Fibroblast of skin of left quadriceps (primary cell): Measurements from ENCODE around the gene SGCA.
A peak's percentile ranks its signal among the peaks of the same experiment; 100 is the strongest.

Experiments
- DNase-seq, 2 experiments: peaks; one replicate each; pipeline ENCODE4 v3.0.0-alpha.2; 2013; ENCODE audit warnings: low read depth in 2 of 2

Gene SGCA

DNA sequence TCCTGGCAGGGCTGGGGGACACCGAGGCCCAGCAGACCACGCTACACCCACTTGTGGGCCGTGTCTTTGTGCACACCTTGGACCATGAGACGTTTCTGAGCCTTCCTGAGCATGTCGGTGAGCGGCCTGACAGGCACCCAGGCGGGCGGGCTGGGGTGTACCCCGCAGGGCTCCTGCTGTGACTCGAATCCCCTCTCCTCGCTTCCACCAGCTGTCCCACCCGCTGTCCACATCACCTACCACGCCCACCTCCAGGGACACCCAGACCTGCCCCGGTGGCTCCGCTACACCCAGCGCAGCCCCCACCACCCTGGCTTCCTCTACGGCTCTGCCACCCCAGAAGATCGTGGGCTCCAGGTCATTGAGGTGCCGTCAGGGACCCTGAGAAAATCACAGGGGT is 1.6 kb downstream of the SGCA start:
- no peak for DNase-seq

- DNase-seq: no peak
These were observed 2.5 kb downstream of the SGCA start for GRCh38 chr17:50168319-50168718.

DNA sequence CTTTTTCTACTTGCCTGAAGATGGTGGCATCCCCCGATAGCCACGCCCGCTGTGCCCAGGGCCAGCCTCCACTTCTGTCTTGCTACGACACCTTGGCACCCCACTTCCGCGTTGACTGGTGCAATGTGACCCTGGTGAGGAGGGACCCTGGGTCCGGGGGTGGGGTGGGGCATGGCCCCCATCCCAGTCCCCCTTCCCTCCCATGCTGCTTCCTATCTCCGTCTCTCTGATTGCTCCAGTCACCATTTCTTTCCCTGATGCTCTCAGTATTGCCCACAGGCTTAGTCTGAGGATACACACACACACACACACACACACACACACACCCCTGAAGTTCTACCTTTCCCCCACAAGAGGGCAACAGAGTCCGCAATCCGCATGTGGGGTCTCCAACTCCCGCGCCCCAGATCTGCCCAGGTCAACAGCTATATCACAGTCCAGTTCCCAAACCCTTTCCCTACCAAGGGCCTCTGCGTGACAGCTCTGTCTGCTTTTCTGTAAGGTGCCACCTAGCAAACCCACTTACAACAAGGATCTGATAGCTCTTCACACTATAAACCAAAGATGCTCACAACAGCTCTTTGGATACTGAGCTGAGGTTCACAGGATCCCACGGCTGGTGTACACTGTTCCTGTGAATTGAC is 3.4 kb downstream of the SGCA start:
- DNase-seq: peak in 1 of 2 experiments; percentile 57

GRCh38 chr17:50169881-50170459 is 4.2 kb downstream of the SGCA start:
- DNase-seq: no peak

DNA sequence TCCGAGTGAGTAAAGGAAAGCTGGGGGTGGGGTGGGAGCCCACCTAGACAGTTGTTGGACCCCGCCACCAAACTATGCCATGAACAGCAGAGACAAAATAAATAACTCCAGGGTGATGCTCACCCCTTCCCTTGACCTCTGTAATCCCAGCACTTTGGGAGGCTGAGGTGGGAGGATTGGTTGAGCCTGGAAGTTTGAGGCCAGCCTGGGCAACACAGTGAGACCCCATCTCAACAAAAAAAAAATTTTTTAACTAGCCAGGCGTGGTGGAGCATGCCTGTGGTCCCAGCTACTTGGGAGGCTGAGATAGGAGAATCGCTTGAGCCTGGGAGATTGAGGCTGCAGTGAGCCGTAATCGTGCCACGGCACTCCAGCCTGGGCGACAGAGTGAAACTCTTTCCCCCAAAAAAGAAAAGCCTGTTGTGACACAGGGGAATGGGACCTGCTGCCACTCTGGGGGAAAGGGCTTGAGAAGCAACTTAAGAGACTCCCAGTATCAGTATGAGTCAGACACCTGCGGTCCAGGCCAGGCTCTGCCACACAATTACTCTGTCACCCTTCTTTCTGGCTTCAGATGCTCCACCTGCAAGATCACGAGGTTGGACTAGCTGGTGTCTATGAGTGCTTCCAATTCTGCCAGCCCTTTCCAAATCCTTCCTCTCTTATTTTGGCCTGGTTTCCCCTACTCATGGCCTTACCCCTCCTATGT is 5.0 kb downstream of the SGCA start:
- no peak for DNase-seq

DNA sequence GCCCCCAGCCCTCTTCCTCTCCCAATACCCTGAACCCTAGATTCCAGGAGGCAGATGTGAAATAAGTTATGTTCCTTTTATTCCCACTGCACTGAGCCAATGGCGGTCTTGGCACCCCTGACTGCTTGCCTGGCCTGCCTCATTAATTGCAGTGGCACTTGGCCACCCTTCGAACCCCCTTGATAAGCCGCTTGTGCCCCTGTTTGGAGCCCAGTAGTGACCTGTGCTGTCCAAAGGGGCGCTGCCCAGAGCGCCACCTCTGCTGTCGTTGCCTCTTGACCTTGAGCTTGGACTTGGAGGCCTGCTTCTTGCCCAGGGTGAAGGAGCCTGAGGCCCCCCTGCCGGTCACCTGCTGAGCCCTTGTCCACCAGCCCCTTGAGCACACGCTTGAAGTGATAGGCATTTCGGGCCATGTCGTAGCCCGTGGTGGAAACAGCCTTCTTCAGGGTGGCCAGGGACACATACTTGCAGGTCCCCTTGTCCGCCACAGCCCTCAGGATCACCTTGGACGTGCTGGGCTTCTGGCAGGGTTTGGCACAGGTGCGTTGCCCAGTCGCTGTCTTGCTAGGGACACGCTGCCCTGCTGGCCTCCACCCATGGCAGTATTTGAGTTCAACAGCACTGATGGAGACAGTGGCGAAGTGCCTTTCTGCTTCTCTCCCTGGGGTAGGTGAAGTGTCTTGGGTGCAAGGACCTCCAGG is 5.7 kb downstream of the SGCA start:
- no peak for DNase-seq

DNA sequence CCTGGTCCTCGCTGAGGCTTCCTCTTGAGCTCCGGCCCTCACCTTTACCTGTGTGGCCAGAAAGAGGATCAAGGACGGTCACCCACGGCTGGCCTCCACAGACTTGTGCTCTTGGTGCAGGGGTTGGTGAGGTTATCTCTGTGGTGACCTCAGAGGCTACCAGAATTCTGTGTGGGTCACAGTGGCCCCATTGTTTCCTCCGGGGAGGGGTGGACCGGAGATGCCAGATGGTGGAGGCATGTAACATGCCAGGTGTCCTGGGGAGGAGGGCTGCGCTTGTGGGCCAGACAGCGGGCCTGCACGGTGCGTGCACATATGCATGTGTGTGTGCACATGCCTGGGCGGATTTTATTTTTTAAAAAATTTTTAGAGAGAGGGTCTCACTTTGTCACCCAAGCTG is 6.3 kb downstream of the SGCA start:
- no peak for DNase-seq

- DNase-seq: no peak
These were observed 7.1 kb downstream of the SGCA start for GRCh38 chr17:50172936-50173334.

- DNase-seq: peak in 1 of 2 experiments; percentile 44
These were observed 7.6 kb downstream of the SGCA start for GRCh38 chr17:50173335-50173941.

DNA sequence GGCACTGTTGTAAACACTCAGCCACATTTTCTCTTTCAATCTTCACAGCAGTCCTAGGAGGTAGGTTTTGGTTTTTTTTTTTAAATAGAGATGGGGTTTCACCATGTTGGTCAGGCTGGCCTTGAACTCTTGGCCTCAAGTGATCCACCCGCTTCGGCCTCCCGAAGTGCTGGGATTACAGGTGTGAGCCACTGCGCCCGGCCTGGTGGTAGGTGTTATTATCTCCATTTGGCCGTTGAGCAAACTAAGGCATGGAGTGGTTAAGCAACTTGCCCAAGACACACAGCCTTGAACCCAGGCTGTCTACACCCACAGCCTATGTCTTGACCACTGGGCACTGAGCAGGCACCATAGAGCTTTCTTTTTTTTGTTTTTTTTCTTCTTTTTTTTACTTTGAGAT is 8.6 kb downstream of the SGCA start:
- no peak for DNase-seq

DNA sequence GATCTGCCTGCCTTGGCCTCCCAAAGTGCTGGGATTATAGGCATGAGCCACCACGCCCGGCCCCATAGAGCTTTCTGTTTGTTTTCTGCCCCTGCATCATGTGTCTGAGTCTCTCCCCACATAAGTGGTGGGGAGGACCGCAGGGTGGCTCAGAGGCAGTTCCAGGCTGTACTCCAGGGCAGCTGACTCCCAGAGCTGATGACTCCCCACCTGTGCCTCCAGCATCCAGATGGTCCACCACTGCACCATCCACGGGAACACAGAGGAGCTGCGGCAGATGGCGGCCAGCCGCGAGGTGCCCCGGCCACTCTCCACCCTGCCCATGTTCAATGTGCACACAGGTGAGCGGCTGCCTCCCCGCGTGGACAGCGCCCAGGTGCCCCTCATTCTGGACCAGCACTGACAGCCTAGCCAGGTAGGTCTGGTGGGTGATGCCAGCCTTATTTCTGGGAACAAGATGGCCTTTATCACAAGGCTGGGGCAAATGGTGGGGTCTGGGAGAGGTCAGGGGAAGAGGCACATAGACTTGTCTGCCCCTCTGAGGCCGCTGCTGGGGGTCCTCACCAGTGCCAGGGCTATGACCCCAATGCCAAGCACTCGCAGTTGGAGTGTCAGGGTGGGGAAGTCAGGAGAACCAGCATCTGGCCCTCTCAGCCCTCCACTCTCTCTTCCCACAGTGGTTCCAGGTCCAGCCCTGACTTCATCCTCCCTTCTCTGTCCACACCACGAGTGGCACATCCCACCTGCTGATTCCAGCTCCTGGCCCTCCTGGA is 9.4 kb downstream of the SGCA start:
- DNase-seq: no peak

DNA sequence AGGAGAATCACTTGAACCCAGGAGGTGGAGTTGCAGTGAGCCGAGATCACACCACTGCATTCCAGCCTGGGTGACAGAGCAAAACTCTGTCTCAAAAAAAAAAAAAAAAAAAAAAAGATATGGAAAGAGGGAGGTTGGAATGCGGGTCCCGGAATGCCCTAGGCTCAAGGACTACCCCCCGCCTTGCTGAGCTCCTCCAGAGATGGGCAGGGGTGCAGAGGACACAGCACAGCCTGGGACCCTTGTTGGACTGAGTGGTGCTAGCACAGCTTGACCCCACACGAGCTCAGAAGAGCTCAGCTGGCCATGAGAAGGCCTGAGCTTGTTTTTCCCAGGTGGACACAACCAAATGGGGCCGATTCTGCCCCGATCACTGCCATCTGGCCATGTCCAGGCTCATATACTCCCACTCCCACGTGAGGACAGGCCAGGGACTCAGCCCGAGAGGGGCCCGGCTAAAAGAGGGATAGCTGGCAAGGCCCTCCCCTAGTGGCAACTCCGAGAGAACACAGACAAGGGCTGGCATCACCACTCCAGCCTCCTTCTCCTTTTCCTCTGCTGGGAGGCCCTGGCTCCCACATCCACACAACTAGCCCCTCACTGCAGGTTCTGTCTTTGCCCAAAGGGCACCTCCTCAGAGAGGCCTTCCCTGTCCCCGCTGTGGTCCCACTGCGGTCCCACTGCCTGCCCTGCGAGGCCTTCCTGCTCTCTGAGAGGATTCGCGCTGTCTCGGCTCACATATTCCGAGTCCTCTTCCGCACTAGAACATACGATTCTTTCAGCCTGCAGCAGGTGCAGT is 11.0 kb downstream of the SGCA start:
- DNase-seq: no peak

DNA sequence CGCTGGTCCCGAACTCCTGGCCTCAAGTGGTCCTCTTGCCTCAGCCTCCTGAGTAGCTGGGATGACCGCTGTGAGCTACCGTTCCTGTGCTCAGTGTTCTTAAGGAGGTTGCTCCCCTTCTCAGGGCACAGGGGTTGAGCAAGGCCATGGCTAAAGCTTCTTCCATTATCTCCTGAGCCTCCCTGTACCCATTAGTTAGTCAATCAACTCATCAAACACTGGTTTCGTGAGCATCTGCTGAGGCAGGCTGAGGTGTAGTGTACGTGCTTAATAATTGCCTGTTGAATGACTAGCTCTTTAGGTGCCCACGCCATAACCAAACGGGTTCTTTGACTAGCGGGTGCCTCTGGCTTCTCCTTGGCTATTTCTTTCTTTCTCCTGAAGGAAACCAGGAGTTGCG is 11.7 kb downstream of the SGCA start:
- no peak for DNase-seq

DNA sequence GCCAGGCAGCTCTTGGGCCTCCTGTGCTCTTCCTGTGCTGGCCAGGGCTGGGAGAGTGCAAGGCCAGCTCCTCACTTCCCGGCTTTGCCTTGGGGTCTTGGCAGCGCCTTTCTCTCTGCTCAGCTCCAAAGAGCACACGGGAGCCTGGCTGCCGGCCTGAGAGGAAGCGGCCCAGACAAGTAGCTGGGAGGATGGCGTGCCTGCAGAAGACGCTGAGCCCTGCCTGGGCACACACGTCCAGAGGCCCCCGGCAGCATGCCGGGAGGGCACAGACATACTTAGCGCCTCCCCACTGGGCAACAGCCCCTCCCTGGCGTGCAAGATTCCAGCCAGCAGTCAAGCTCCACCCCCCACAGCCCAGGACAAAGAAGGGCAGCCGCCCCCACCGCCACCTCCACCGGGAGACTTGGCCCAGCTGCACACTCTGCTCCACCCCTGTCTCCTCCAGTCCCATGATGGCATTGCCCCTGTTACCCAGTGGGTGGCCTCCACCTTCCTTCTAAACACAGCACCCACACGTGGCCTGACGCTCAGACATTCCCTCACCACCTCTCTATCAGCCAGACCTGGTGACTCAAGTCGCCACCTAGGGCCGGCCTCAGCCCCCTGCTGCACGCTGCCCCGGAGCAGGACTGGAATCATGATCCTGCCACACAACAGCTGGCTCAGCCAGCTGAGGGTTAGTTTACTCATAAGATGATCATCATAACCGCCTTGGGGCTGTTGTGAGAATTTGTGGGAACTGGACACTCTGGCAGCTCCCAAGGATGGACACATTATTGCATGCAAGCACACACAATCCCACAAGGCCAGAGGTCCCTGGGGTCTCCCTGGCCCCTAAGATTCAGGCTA is 12.4 kb downstream of the SGCA start:
- no peak for DNase-seq

GRCh38 chr17:50180111-50180510 is 14.3 kb downstream of the SGCA start:
- no peak for DNase-seq

DNA sequence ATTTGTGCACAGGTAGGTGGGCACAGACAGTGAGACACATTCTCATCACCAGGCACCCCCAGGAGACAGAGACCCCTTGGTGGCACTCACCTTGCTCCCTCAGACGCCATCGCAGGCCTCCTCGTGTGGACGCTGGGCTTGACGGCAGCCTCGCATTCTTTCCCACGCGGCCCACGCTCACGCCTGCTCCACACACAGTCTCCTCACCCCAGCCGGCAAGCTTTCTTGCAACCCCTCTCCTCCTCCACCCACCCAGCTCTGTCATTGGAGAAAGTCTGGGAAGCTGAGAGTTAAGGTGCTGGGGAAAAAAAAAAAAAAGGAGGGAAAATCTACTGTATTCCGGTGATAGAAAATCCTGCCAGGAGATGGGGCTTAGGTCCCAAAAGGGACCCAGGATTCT is 14.8 kb downstream of the SGCA start:
- no peak for DNase-seq

GRCh38 chr17:50181144-50181543 is 15.3 kb downstream of the SGCA start:
- no peak for DNase-seq

DNA sequence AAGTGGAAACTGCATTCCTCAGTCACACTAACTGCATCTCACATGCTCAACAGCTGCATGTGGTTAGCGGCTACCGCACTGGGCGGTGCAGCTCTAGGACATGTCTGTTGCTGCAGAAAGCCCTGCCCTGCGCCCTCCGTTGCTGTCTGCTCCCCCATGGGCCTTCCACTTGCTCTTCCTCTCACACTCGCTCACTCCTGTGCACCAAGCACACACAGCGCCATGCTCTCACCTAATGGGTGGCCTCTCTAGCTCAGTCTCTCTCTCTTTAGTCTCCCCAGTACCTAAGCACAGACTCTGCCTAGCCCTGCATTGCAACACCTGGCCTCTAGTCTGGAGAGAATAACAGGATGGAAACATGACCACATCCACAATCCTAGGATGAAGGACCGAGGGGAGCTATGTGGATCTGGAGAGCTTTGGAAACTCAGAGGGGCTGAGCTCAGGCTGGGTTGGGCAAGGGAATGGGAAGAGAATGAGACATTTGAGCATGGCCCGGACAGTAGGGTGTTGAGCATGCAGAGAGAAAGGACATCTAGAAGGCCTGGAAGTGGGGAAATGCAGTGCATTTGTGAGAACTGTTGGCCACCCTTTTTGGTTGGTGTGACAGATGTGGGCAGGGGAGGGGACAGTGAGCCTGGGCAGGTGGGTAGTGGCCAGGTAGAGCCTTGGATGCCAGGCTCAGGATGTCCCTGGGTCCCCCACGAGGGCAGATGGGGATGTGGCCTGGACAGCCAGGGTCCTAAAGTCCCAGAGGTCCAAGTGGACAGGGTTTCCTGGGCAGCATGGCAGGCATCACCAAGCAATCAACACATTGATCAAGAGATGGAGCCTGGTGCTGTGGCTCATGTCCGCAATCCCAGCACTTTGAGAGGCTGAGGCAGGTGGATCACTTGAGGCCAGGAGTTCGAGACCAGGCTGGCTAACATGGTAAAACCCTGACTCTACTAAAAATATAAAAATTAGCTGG is 16.1 kb downstream of the SGCA start:
- peak in 1 of 2 experiments; percentile 75 for DNase-seq
